SH-SY5Y (cell line): Measurements from ENCODE around the gene MANBA.

Experiments used
- GATA2 ChIP-seq: IDR thresholded peaks from 2 replicates; pipeline ENCODE4 v1.6.1; 2011; ENCODE audit warnings: mild to moderate bottlenecking, low read depth, low read length
- GATA3 ChIP-seq: IDR thresholded peaks from 2 replicates; pipeline ENCODE4 v1.6.1; 2011; ENCODE audit warnings: low read depth, mild to moderate bottlenecking, low read length, moderate library complexity

GRCh38 chr4:102585329-102585728 lies 175.4 kb downstream of the MANBA start:
- no peak for TF ChIP-seq GATA2
- no peak for TF ChIP-seq GATA3
